Neuron (in vitro differentiated cells): ENCODE results near the gene TRIM33.

Source experiments
- H2AFZ ChIP-seq: one replicate; pipeline ENCODE4 v1.6.1; 2013; ENCODE audit warnings: low read depth, mild to moderate bottlenecking, inconsistent platforms, low read length, moderate library complexity
- H3K27me3 ChIP-seq: one replicate; pipeline ENCODE4 v1.6.1; 2013; ENCODE audit warnings: low read length; ENCODE audit not compliant: insufficient read depth
- H3K36me3 ChIP-seq: one replicate; pipeline ENCODE4 v1.6.1; 2013; ENCODE audit warnings: low read length; ENCODE audit not compliant: insufficient read depth
- H3K4me1 ChIP-seq: one replicate; pipeline ENCODE4 v1.6.1; 2013; ENCODE audit warnings: low read length; ENCODE audit not compliant: insufficient read depth
- H3K4me3 ChIP-seq: 2 replicates; pipeline ENCODE4 v1.5.1; 2013; ENCODE audit warnings: mild to moderate bottlenecking, low read length, moderate library complexity
- H3K9me3 ChIP-seq: one replicate; pipeline ENCODE4 v1.6.1; 2013; ENCODE audit warnings: low read length

Gene TRIM33

DNA sequence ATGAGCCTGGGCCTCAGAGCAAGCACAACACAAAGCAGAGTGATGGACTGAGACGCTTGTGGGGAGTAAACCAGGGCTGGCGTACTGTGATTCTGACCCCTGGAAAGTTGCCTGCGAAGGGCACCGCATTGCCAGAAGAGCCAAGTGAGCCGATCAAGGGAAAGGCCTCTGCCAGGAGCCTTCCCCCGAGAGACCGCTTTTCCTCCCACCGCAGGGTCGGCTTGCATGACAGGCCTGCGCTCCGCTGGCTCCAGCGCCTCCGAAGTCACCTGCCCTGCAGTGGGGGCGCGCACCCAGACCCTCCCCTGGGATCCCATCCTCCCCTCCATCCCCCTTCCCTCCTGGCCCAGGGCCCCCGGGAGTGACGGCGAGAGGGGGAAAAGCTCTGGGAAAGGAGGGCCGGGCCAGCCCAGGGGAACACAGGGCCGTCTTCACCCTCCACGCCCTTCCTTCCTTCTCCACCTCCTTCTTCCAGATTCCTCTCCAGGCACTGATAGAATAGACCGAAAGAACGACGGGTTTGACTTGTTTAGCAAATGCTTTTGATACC lies 165.0 kb downstream of the TRIM33 start:
- H3K27me3 ChIP-seq, result peaks cover 2% of the 10 kb centered on the region
- H3K4me3 ChIP-seq, result peak overlapping the region; percentile 48
- H3K36me3 ChIP-seq, result no peaks in the 10 kb centered on the region
- peaks cover 1% of the 10 kb centered on the region for H3K4me1 ChIP-seq
- no peaks in the 10 kb centered on the region for H3K9me3 ChIP-seq
- H2AFZ ChIP-seq, result peak overlapping the region; percentile 80

DNA sequence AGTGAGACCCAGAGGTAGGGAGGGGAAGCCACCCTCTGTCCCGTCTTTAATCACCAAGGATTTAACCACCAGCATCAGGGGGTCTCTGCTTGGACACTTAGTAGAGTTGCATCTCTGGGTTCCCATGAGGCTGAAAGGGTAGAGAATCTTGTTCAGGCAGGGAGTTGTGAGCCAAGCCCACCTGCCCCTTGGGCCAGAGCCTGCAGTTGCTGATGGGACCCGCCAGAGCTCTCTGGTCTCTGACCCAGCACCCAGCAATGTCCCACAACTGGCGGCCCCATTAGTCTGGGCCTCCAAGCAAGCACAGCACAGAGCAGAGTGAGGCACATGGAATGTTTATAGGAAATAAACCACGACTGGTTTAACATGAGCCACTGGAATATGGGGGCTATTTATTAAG lies 166.3 kb downstream of the TRIM33 start:
- no peaks in the 10 kb centered on the region for H3K36me3 ChIP-seq
- peaks cover 1% of the 10 kb centered on the region for H3K4me1 ChIP-seq
- H2AFZ ChIP-seq, result no peak overlapping the region
- no peak overlapping the region for H3K4me3 ChIP-seq
- H3K9me3 ChIP-seq, result no peaks in the 10 kb centered on the region
- H3K27me3 ChIP-seq, result no peaks in the 10 kb centered on the region
